ENCODE data around the gene LRP8.

Gene LRP8

GRCh38 chr1:53328009-53328461 is at the start of gene LRP8:
TSS of gene LRP8 (minus strand) at chr1:53328070. CDS start at chr1:53327912, 158 bp downstream.
- peak; percentile 38 to 83 for DNase-seq (ENCODE audit: low read depth in 2 of 2)

GRCh38 chr1:53377438-53377841 is 49.6 kb upstream of the LRP8 start:
- DNase-seq (ENCODE audit: low read depth in 2 of 2): no peak

GRCh38 chr1:53376742-53377437 is 49.0 kb upstream of the LRP8 start:
- no peak for DNase-seq (ENCODE audit: low read depth in 2 of 2)

- DNase-seq (ENCODE audit: low read depth in 2 of 2): no peak
Measured at GRCh38 chr1:53376041-53376461, 48.2 kb upstream of the LRP8 start.

- no peak for DNase-seq (ENCODE audit: low read depth in 2 of 2)
Measured at GRCh38 chr1:53375440-53375839, 47.6 kb upstream of the LRP8 start.

GRCh38 chr1:53373246-53373645 is 45.4 kb upstream of the LRP8 start:
- DNase-seq (ENCODE audit: low read depth in 2 of 2): no peak

- no peak for DNase-seq (ENCODE audit: low read depth in 2 of 2)
Measured at GRCh38 chr1:53372501-53372951, 44.7 kb upstream of the LRP8 start.

- no peak for DNase-seq (ENCODE audit: low read depth in 2 of 2)
Measured at GRCh38 chr1:53371851-53372250, 44.0 kb upstream of the LRP8 start.

- DNase-seq (ENCODE audit: low read depth in 2 of 2): no peak
Measured at GRCh38 chr1:53371121-53371666, 43.3 kb upstream of the LRP8 start.

GRCh38 chr1:53370369-53370961 is 42.6 kb upstream of the LRP8 start:
- DNase-seq (ENCODE audit: low read depth in 2 of 2): no peak

- no peak for DNase-seq (ENCODE audit: low read depth in 2 of 2)
Measured at GRCh38 chr1:53369761-53370160, 41.9 kb upstream of the LRP8 start.

- no peak for DNase-seq (ENCODE audit: low read depth in 2 of 2)
Measured at GRCh38 chr1:53369034-53369750, 41.3 kb upstream of the LRP8 start.

- no peak for DNase-seq (ENCODE audit: low read depth in 2 of 2)
Measured at GRCh38 chr1:53368314-53369033, 40.6 kb upstream of the LRP8 start.

- DNase-seq (ENCODE audit: low read depth in 2 of 2): peak in 1 of 2 donors; percentile 7
Measured at GRCh38 chr1:53367503-53368313, 39.8 kb upstream of the LRP8 start.

GRCh38 chr1:53366901-53367502 is 39.1 kb upstream of the LRP8 start:
- no peak for DNase-seq (ENCODE audit: low read depth in 2 of 2)

GRCh38 chr1:53365437-53366063 is 37.7 kb upstream of the LRP8 start:
- DNase-seq (ENCODE audit: low read depth in 2 of 2): no peak

- DNase-seq (ENCODE audit: low read depth in 2 of 2): no peak
Measured at GRCh38 chr1:53362851-53363642, 35.2 kb upstream of the LRP8 start.

GRCh38 chr1:53362270-53362669 is 34.4 kb upstream of the LRP8 start:
- DNase-seq (ENCODE audit: low read depth in 2 of 2): no peak

GRCh38 chr1:53361541-53361961 is 33.7 kb upstream of the LRP8 start:
- DNase-seq (ENCODE audit: low read depth in 2 of 2): no peak
